ENCODE measurements around the gene KCNA5. TPM values are rescaled to one million over a fixed set of nuclear protein-coding genes. Genes with fewer than 3 reads are reported as not detected.

KCNA5 gene
- total and polyA plus RNA-seq, 2 of the 4 experiments (the other 2 are of a cell fraction): not detected

DNA sequence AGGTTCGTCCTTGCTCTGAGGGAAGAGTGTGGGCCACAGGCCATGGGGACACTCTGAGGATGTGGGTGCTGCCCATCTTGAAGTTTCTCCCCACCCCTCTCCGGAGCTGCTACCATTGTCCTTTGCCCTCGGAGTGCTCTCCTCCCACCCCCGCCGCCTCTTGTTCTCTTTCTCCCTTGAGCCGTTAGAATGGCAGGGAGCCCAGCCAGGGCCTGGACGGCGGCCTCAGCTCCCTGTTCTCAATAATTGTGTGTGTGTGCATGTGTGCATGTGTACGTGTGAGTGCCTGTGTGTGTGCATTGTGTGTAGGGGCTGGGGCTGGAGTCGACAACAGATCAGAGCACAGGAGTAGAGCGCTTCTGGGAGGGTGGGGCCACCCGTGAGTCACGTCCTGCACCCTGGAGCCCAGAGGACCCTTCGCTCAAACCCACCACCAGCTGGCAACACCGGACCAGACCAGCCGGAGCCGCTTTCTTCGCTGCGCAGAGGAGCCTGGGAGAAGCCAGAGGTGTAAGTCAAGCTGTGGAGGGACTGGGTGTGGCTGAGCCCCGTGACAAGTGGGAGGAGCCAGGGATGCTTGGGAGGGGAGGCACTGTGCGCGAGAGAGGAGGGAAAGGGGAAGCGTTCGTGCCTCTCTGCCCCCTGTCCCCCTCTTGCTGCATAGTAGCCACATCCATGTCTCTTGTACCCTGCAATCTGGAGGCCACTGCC is 25.9 kb upstream of the KCNA5 start:
- ChIA-PET POLR2A (ENCODE audit: unreplicated experiment) (no interaction called here), CTCF (no interaction called here)
- H2AK5ac ChIP-seq (ENCODE audit: low read depth, low read length): no peak overlapping the region
- H4K20me1 ChIP-seq (ENCODE audit: insufficient read depth, low read length): no peaks in the 10 kb centered on the region
- H3K9me3 ChIP-seq (ENCODE audit: control insufficient read depth, insufficient read depth, low read length): no peaks in the 10 kb centered on the region
- DNase-seq: no peak
- no peak overlapping the region for H3K4me2 ChIP-seq (ENCODE audit: low read depth, low read length)
- intact Hi-C loops (cut with micrococcal nuclease) (no loop called here), in situ Hi-C loops (cut with MboI; ENCODE audit: low sequenced_read_pairs) (loop anchor here (10.0 kb wide), 1 partner anchor 777 kb away; no protein-coding TSS in a partner anchor), dilution Hi-C loops (cut with HindIII; ENCODE audit: low sequenced_read_pairs, unreplicated experiment) (no loop called here)
- no peak overlapping the region for H2BK5ac ChIP-seq (ENCODE audit: low read depth, low read length, poor library complexity, severe bottlenecking)
- H3K79me1 ChIP-seq (ENCODE audit: low read depth in 1 of 2, low read length in 2 of 2): no peaks in the 10 kb centered on the region
- no peak overlapping the region for H3K56ac ChIP-seq (ENCODE audit: extremely low read depth, insufficient read depth, low read length)
- no peak overlapping the region for H3K18ac ChIP-seq (ENCODE audit: low read depth, low read length)
- no peak overlapping the region for H4K91ac ChIP-seq (ENCODE audit: insufficient read depth, low read depth, low read length)
- H3K23ac ChIP-seq (ENCODE audit: low read depth, low read length): no peak overlapping the region
- H3K27ac ChIP-seq (ENCODE audit: insufficient read depth, low read length): no peak overlapping the region
- H3K4ac ChIP-seq (ENCODE audit: low read depth, low read length): no peak overlapping the region
- no peak overlapping the region for H2BK120ac ChIP-seq (ENCODE audit: low read depth, low read length)
- no peak overlapping the region for H2AFZ ChIP-seq (replicated peaks; ENCODE audit: low read length, poor library complexity)
- no peak overlapping the region for H2BK20ac ChIP-seq (ENCODE audit: low read depth, low read length)
- no peak overlapping the region for H3K4me3 ChIP-seq (ENCODE audit: insufficient read depth, low read depth, low read length)
- H3K9ac ChIP-seq (ENCODE audit: low read depth, low read length): no peak overlapping the region
- no peaks in the 10 kb centered on the region for H3K4me1 ChIP-seq (ENCODE audit: control insufficient read depth, insufficient read depth, low read length)
- no peak overlapping the region for H2BK15ac ChIP-seq (ENCODE audit: low read depth, low read length)
- no TSS peak for BruUV-seq (replicated peaks)
- H4K5ac ChIP-seq (ENCODE audit: low read depth, low read length): no peak overlapping the region
- TF ChIP-seq, protein P1, sequence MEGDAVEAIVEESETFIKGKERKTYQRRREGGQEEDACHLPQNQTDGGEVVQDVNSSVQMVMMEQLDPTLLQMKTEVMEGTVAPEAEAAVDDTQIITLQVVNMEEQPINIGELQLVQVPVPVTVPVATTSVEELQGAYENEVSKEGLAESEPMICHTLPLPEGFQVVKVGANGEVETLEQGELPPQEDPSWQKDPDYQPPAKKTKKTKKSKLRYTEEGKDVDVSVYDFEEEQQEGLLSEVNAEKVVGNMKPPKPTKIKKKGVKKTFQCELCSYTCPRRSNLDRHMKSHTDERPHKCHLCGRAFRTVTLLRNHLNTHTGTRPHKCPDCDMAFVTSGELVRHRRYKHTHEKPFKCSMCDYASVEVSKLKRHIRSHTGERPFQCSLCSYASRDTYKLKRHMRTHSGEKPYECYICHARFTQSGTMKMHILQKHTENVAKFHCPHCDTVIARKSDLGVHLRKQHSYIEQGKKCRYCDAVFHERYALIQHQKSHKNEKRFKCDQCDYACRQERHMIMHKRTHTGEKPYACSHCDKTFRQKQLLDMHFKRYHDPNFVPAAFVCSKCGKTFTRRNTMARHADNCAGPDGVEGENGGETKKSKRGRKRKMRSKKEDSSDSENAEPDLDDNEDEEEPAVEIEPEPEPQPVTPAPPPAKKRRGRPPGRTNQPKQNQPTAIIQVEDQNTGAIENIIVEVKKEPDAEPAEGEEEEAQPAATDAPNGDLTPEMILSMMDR (conservative IDR thresholded peaks at IDR 0.05; ENCODE audit: low read depth, low read length): no peak
- TF ChIP-seq MXI1 (IDR thresholded peaks at IDR 0.05; ENCODE audit: borderline replicate concordance, low read depth, low read length) (no peak), MAZ (IDR thresholded peaks at IDR 0.05; ENCODE audit: borderline replicate concordance, low read depth, low read length) (no peak), NFE2L2 (IDR thresholded peaks at IDR 0.05; ENCODE audit: low read depth, low read length) (no peak), RCOR1 (IDR thresholded peaks at IDR 0.05; ENCODE audit: insufficient replicate concordance, low read length) (no peak), CHD1 (IDR thresholded peaks at IDR 0.05; ENCODE audit: low read depth, low read length) (no peak), FOS (IDR thresholded peaks at IDR 0.05; ENCODE audit: low read depth, low read length) (no peak), RFX5 (IDR thresholded peaks at IDR 0.05; ENCODE audit: low read depth, low read length) (no peak), SMC3 (IDR thresholded peaks at IDR 0.05; ENCODE audit: low read depth, low read length) (no peak), POLR2A (IDR thresholded peaks at IDR 0.05; ENCODE audit: low read depth, low read length) (no peak), MAFK (IDR thresholded peaks at IDR 0.05; ENCODE audit: low read depth, low read length) (no peak), RAD21 (IDR thresholded peaks at IDR 0.05; ENCODE audit: low read length) (no peak), BHLHE40 (IDR thresholded peaks at IDR 0.05; ENCODE audit: low read depth, low read length) (no peak), CEBPB (IDR thresholded peaks at IDR 0.05; ENCODE audit: low read depth, low read length) (no peak)
- TF ChIP-seq, protein P2, sequence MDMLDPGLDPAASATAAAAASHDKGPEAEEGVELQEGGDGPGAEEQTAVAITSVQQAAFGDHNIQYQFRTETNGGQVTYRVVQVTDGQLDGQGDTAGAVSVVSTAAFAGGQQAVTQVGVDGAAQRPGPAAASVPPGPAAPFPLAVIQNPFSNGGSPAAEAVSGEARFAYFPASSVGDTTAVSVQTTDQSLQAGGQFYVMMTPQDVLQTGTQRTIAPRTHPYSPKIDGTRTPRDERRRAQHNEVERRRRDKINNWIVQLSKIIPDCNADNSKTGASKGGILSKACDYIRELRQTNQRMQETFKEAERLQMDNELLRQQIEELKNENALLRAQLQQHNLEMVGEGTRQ (IDR thresholded peaks at IDR 0.05; ENCODE audit: low read depth, low read length): no peak
- TF ChIP-seq, protein P3, sequence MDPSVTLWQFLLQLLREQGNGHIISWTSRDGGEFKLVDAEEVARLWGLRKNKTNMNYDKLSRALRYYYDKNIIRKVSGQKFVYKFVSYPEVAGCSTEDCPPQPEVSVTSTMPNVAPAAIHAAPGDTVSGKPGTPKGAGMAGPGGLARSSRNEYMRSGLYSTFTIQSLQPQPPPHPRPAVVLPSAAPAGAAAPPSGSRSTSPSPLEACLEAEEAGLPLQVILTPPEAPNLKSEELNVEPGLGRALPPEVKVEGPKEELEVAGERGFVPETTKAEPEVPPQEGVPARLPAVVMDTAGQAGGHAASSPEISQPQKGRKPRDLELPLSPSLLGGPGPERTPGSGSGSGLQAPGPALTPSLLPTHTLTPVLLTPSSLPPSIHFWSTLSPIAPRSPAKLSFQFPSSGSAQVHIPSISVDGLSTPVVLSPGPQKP (IDR thresholded peaks at IDR 0.05; ENCODE audit: borderline replicate concordance, low read depth, low read length): no peak
- no peak overlapping the region for H2AK9ac ChIP-seq (replicated peaks; ENCODE audit: low read depth, low read length, poor library complexity)
- no peaks in the 10 kb centered on the region for H3K9me1 ChIP-seq (ENCODE audit: insufficient read depth, low read length)
- no peak overlapping the region for H3K14ac ChIP-seq (replicated peaks; ENCODE audit: low read depth, low read length)
- ATAC-seq (ENCODE audit: low read depth): no peak
- 80% methylated on average over 1 of the region's 24 CpGs; no CpG with 5 or more reads in 1 of the 2 experiments for WGBS, 2 experiments (ENCODE audit: extremely low coverage in 2 of 2, insufficient read length in 1 of 2)
- no peaks in the 10 kb centered on the region for H3K36me3 ChIP-seq (ENCODE audit: control insufficient read depth, insufficient read depth, low read length)
- H3K27me3 ChIP-seq (ENCODE audit: control insufficient read depth, insufficient read depth, low read length): peaks cover 47% of the 10 kb centered on the region
- H4K8ac ChIP-seq (ENCODE audit: low read depth in 2 of 2, low read length in 2 of 2): no peak overlapping the region
